ENCODE results near the gene COX6B2.

Gene COX6B2

GRCh38 chr19:55340784-55341147, 13.8 kb downstream of the COX6B2 start:
- Histone ChIP-seq H3K27ac (ENCODE audit: extremely low read depth, low read depth, low read length) (peak overlapping the region; percentile 89), H3K36me3 (ENCODE audit: control insufficient read depth in 2 of 2, insufficient read depth in 1 of 2, low read length in 2 of 2) (peaks cover 3 to 42% of the 10 kb centered on the region in 2 experiments), H3K4me1 (ENCODE audit: control insufficient read depth, insufficient read depth, low read length) (peaks cover 16% of the 10 kb centered on the region), H3K9me3 (ENCODE audit: control insufficient read depth, insufficient read depth, low read depth, low read length) (no peaks in the 10 kb centered on the region), H3K4me3 (ENCODE audit: low read depth, low read length) (peak overlapping the region; percentile 88)
- ChIA-PET POLR2A (interaction anchor here (0.7 to 1.3 kb wide), 7 partner anchors 9 to 314 kb away, joined by 3 to 7 read pairs (median 3); no protein-coding TSS in a partner anchor), CTCF (no interaction called here)
- TF ChIP-seq ZNF2 (tag by site-specific recombination; IDR thresholded peaks at IDR 0.05) (0 out of 2 replicates have a peak, but pooled peaks have one; percentile 54), ZBTB1 (tag by site-specific recombination; IDR thresholded peaks at IDR 0.05) (no peak), PATZ1 (tag by site-specific recombination; IDR thresholded peaks at IDR 0.05) (peak; percentile 94), KLF16 (tag by site-specific recombination; IDR thresholded peaks at IDR 0.05) (0 out of 2 replicates have a peak, but pooled peaks have one; percentile 7), ZBTB48 (tag by site-specific recombination; IDR thresholded peaks at IDR 0.05) (peak; percentile 40; the same call in 1 of the 2 replicates), ZNF335 (tag by site-specific recombination; conservative IDR thresholded peaks at IDR 0.05) (peak; percentile 35; the same call in 1 of the 2 replicates), ZNF324 (tag by site-specific recombination; IDR thresholded peaks at IDR 0.05) (no peak), KLF9 (tag by site-specific recombination; IDR thresholded peaks at IDR 0.05; ENCODE audit: low read depth) (0 out of 2 replicates have a peak, but pooled peaks have one; percentile 12), ZNF776 (tag by site-specific recombination; IDR thresholded peaks at IDR 0.05; ENCODE audit: borderline replicate concordance) (no peak), YY1 (tag by site-specific recombination; IDR thresholded peaks at IDR 0.05) (no peak), ZNF658 (tag by site-specific recombination; IDR thresholded peaks at IDR 0.05) (no peak), ZNF654 (tag by site-specific recombination; IDR thresholded peaks at IDR 0.05; ENCODE audit: low read depth) (no peak), ZNF394 (tag by site-specific recombination; IDR thresholded peaks at IDR 0.05; ENCODE audit: borderline replicate concordance) (no peak), ZNF157 (tag by site-specific recombination; IDR thresholded peaks at IDR 0.05) (no peak), ZBTB21 (tag by site-specific recombination; IDR thresholded peaks at IDR 0.05) (no peak), EGR2 (tag by site-specific recombination; IDR thresholded peaks at IDR 0.05; ENCODE audit: low read depth) (0 out of 2 replicates have a peak, but pooled peaks have one; percentile 19), ZNF596 (tag by site-specific recombination; IDR thresholded peaks at IDR 0.05) (no peak), ZNF560 (tag by site-specific recombination; IDR thresholded peaks at IDR 0.05; ENCODE audit: borderline replicate concordance) (no peak), ZBTB7A (tag by site-specific recombination; IDR thresholded peaks at IDR 0.05; ENCODE audit: low read depth) (0 out of 2 replicates have a peak, but pooled peaks have one; percentile 19), ZBTB10 (tag by site-specific recombination; IDR thresholded peaks at IDR 0.05) (peak; percentile 60; the same call in 1 of the 2 replicates), ZBTB26 (tag by site-specific recombination; optimal IDR thresholded peaks at IDR 0.05) (peak; percentile 38), ZNF341 (tag by site-specific recombination; IDR thresholded peaks at IDR 0.05; ENCODE audit: low read depth) (0 out of 2 replicates have a peak, but pooled peaks have one; percentile 9)
- TF ChIP-seq, protein P1, sequence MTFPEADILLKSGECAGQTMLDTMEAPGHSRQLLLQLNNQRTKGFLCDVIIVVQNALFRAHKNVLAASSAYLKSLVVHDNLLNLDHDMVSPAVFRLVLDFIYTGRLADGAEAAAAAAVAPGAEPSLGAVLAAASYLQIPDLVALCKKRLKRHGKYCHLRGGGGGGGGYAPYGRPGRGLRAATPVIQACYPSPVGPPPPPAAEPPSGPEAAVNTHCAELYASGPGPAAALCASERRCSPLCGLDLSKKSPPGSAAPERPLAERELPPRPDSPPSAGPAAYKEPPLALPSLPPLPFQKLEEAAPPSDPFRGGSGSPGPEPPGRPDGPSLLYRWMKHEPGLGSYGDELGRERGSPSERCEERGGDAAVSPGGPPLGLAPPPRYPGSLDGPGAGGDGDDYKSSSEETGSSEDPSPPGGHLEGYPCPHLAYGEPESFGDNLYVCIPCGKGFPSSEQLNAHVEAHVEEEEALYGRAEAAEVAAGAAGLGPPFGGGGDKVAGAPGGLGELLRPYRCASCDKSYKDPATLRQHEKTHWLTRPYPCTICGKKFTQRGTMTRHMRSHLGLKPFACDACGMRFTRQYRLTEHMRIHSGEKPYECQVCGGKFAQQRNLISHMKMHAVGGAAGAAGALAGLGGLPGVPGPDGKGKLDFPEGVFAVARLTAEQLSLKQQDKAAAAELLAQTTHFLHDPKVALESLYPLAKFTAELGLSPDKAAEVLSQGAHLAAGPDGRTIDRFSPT (tag by site-specific recombination; IDR thresholded peaks at IDR 0.05), result peak; percentile 75
- TF ChIP-seq, protein P2, sequence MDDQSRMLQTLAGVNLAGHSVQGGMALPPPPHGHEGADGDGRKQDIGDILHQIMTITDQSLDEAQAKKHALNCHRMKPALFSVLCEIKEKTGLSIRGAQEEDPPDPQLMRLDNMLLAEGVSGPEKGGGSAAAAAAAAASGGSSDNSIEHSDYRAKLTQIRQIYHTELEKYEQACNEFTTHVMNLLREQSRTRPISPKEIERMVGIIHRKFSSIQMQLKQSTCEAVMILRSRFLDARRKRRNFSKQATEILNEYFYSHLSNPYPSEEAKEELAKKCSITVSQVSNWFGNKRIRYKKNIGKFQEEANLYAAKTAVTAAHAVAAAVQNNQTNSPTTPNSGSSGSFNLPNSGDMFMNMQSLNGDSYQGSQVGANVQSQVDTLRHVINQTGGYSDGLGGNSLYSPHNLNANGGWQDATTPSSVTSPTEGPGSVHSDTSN (CRISPR knock-in tag; IDR thresholded peaks at IDR 0.05), result 0 out of 2 replicates have a peak, but pooled peaks have one; percentile 23
- TF ChIP-seq, protein P3, sequence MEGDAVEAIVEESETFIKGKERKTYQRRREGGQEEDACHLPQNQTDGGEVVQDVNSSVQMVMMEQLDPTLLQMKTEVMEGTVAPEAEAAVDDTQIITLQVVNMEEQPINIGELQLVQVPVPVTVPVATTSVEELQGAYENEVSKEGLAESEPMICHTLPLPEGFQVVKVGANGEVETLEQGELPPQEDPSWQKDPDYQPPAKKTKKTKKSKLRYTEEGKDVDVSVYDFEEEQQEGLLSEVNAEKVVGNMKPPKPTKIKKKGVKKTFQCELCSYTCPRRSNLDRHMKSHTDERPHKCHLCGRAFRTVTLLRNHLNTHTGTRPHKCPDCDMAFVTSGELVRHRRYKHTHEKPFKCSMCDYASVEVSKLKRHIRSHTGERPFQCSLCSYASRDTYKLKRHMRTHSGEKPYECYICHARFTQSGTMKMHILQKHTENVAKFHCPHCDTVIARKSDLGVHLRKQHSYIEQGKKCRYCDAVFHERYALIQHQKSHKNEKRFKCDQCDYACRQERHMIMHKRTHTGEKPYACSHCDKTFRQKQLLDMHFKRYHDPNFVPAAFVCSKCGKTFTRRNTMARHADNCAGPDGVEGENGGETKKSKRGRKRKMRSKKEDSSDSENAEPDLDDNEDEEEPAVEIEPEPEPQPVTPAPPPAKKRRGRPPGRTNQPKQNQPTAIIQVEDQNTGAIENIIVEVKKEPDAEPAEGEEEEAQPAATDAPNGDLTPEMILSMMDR (tag by site-specific recombination; IDR thresholded peaks at IDR 0.05), result peak; percentile 85
- TF ChIP-seq, protein P4, sequence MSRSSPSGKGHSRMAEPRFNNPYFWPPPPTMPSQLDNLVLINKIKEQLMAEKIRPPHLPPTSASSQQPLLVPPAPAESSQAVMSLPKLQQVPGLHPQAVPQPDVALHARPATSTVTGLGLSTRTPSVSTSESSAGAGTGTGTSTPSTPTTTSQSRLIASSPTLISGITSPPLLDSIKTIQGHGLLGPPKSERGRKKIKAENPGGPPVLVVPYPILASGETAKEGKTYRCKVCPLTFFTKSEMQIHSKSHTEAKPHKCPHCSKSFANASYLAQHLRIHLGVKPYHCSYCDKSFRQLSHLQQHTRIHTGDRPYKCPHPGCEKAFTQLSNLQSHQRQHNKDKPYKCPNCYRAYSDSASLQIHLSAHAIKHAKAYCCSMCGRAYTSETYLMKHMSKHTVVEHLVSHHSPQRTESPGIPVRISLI (tag by site-specific recombination; IDR thresholded peaks at IDR 0.05), result no peak

All from HEK293 (cell line).